Spleen (tissue), 11 donors: ENCODE results near the gene SLC16A2. TPM values are rescaled to one million over a fixed set of nuclear protein-coding genes. Genes with fewer than 3 reads are reported as not detected.

Experiments used
- DNase-seq: peaks from one replicate; pipeline ENCODE4 v3.0.0-alpha.2; 2020
- H3K27ac ChIP-seq, 8 donors: fragments of 200-600 bp; sonication (generic) in 7 of 8; 1 replicate in 4 of 8; 2 replicates in 4 of 8; pipeline versions ENCODE4 v1.5.0 to v1.8.0; 2016 to 2021; ENCODE audit warnings: inconsistent platforms in 4 of 8, mild to moderate bottlenecking in 4 of 8, moderate library complexity in 1 of 8
- H3K27me3 ChIP-seq, 7 donors: fragments of 200-600 bp; sonication (generic) in 6 of 7; replicated peaks in 1 of 7; 1 replicate in 4 of 7; 2 replicates in 3 of 7; pipeline versions ENCODE4 v1.5.0 to v1.8.0; 2016 to 2021; ENCODE audit warnings: inconsistent platforms in 3 of 7, mild to moderate bottlenecking in 1 of 7
- H3K36me3 ChIP-seq, 6 donors: fragments of 200-600 bp; sonication (generic) in 5 of 6; 1 replicate in 4 of 6; 2 replicates in 2 of 6; pipeline versions ENCODE4 v1.5.0 to v1.8.0; 2016 to 2021; ENCODE audit warnings: inconsistent platforms in 2 of 6
- H3K4me1 ChIP-seq, 6 donors: fragments of 200-600 bp; sonication (generic) in 5 of 6; 1 replicate in 3 of 6; 2 replicates in 3 of 6; pipeline versions ENCODE4 v1.5.0 to v1.8.0; 2016 to 2021; ENCODE audit warnings: inconsistent platforms in 3 of 6
- H3K4me3 ChIP-seq, 8 donors: fragments of 200-600 bp; sonication (generic) in 7 of 8; 1 replicate in 4 of 8; 2 replicates in 4 of 8; pipeline versions ENCODE4 v1.5.0 to v1.8.0; 2016 to 2021; ENCODE audit warnings: inconsistent platforms in 4 of 8, mild to moderate bottlenecking in 4 of 8, moderate library complexity in 2 of 8
- H3K9me3 ChIP-seq, 8 donors: fragments of 200-600 bp; sonication (generic) in 7 of 8; 1 replicate in 4 of 8; 2 replicates in 4 of 8; pipeline versions ENCODE4 v1.5.0 to v1.8.0; 2016 to 2021; ENCODE audit warnings: inconsistent platforms in 4 of 8
- POLR2A ChIP-seq, 3 donors: fragments of 450-650 bp; IDR thresholded peaks; one replicate each; pipeline ENCODE4 v1.5.1; 2017; ENCODE audit warnings: antibody characterized with exemption in 3 of 3, mild to moderate bottlenecking in 1 of 3
- POLR2AphosphoS5 ChIP-seq, 3 donors: sonication (generic); formaldehyde crosslinking; IDR thresholded peaks; one replicate each; pipeline ENCODE4 v1.5.1; 2017; ENCODE audit warnings: antibody characterized with exemption in 3 of 3
- WGBS, 5 donors: extraction: QIAGEN DNeasy Blood & Tissue Kit in 3 of 5; methylation state at CpG; one replicate each; pipeline versions ENCODE4 v1.1.5 to v1.1.7; 2013 to 2018; 5-methylcytosine and 5-hydroxymethylcytosine counted together
- intact Hi-C: fragments of 100-400 bp; cut with DNase I; formaldehyde crosslinking; loops from one replicate; pipeline ENCODE4 v1.15.0; 2023; ENCODE audit warnings: low total_unique reads
- polyA plus RNA-seq, 3 donors: library from polyadenylated mRNA; stranded (reverse); fragments of 200-250 nt; gene quantifications; one replicate each; pipeline ENCODE4 v1.2.1, GENCODE V29; 2013
- total RNA-seq, 7 donors: library from RNA; depleted of rRNA in 3 of 7; stranded (reverse); fragments of >200 nt in 3 of 7; fragmentation: NEBNext Ultra II Directional in 4 of 7; extraction: Animal tissue kit (Norgen Biotek cat#: 25700) in 4 of 7; gene quantifications; one replicate each; pipeline versions ENCODE4 v1.1.0 to v1.2.1, GENCODE V29; 2016 to 2021
- TF ChIP-seq, protein P1 (sequence below), 11 experiments: fragments of 200-600 bp in 7 of 11; fragments of 450-650 bp in 4 of 11; sonication (generic) in 4 of 11; IDR thresholded peaks in 8 of 11; conservative IDR thresholded peaks in 3 of 11; 1 replicate in 7 of 11; 2 replicates in 4 of 11; pipeline versions ENCODE4 v1.4.0 to v1.8.0; 2016 to 2021; ENCODE audit warnings: antibody characterized with exemption in 11 of 11, inconsistent platforms in 4 of 11, mild to moderate bottlenecking in 1 of 11
- donor health status: healthy with polysubstance abuse.
- donor health status: DM: no; HTN: no; CAD: no; lungs with moderate emphysema.
- donor health status: DM: no; HTN: no; CAD: no.
- donor health status: Bipolar disorder and iron deficiency.
- donor health status: healthy.
- donor health status: DM: no; HTN: no; CAD: no.
- donor health status: DM: yes; HTN: yes; CAD: no.

The SLC16A2 gene
- total and polyA plus RNA-seq, 10 donors: 0.41 to 4.4 (median 3.1) TPM

DNA sequence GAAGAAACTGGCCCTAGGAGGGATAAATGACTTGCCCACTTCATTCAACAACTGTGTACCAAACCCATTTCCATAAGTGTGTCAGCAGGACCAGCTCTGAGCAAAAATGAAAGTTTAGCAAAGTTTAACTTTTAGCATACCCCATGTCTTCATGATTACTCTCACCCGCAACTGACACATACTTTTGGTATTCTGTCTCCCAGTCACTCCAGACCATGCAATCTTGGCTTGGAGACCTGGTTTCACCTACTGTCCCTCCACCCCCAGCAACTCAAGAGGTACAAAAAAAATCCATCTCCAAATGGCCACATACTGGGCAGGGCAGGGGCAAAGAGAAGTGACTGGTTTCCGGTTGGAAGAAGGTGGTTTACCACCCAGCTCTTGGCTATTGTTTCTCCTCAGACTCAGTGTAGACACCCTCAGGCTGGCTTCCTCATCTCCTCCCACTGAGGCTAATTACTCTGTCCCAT, 113.3 kb downstream of the SLC16A2 start:
- intact Hi-C loops: no loop called here
- H3K27ac ChIP-seq: peak overlapping the region in 2 of 8 donors; percentile 82 to 83

DNA sequence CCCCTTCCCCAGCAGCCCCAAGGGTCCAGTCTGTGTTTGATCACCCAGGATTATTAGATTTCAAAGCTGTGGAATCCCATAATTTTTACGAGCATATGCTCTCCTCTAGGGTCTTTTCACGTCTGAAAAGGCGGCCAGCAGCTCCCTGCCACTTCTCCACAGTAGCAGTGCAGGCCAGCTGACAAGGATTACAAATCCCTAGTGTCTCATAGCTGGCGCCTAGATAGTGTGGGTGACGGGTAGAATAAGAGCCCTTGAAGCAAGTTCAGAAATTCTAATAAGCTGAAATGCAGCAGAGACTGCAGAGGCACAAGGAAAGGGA, 113.8 kb downstream of the SLC16A2 start:
- WGBS, 5 donors: 31 to 57% (median 34%) methylated on average over 5 of the region's 5 CpGs
- TF ChIP-seq, protein P1, sequence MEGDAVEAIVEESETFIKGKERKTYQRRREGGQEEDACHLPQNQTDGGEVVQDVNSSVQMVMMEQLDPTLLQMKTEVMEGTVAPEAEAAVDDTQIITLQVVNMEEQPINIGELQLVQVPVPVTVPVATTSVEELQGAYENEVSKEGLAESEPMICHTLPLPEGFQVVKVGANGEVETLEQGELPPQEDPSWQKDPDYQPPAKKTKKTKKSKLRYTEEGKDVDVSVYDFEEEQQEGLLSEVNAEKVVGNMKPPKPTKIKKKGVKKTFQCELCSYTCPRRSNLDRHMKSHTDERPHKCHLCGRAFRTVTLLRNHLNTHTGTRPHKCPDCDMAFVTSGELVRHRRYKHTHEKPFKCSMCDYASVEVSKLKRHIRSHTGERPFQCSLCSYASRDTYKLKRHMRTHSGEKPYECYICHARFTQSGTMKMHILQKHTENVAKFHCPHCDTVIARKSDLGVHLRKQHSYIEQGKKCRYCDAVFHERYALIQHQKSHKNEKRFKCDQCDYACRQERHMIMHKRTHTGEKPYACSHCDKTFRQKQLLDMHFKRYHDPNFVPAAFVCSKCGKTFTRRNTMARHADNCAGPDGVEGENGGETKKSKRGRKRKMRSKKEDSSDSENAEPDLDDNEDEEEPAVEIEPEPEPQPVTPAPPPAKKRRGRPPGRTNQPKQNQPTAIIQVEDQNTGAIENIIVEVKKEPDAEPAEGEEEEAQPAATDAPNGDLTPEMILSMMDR (IDR thresholded peaks at IDR 0.05 in 8 of 11, conservative IDR thresholded peaks at IDR 0.05 in 3 of 11): no peak
- TF ChIP-seq POLR2A (IDR thresholded peaks at IDR 0.05) (no peak), POLR2AphosphoS5 (IDR thresholded peaks at IDR 0.05) (no peak)
- H3K36me3 ChIP-seq: no peaks in the 10 kb centered on the region
- H3K4me1 ChIP-seq: peaks cover 0 to 17% (median 7%) of the 10 kb centered on the region in 6 donors
- H3K27me3 ChIP-seq: peaks cover 0 to 6% (median 0%) of the 10 kb centered on the region in 7 donors
- H3K27ac ChIP-seq: peak overlapping the region in 7 of 8 donors; percentile 68 to 83 (median 79)
- no peaks in the 10 kb centered on the region for H3K9me3 ChIP-seq
- intact Hi-C loops: no loop called here
- no peak for DNase-seq
- peak overlapping the region in 4 of 8 donors; percentile 41 to 76 (median 56) for H3K4me3 ChIP-seq

More for the DNA sequence above, 113.3 kb downstream of the SLC16A2 start:
- no peak for DNase-seq
- no peak overlapping the region for H3K4me3 ChIP-seq
- peaks cover 0 to 17% (median 7%) of the 10 kb centered on the region in 6 donors for H3K4me1 ChIP-seq
- H3K36me3 ChIP-seq: no peaks in the 10 kb centered on the region
- H3K9me3 ChIP-seq: no peaks in the 10 kb centered on the region
- H3K27me3 ChIP-seq: peaks cover 0 to 6% (median 0%) of the 10 kb centered on the region in 7 donors
- TF ChIP-seq, protein P1 (IDR thresholded peaks at IDR 0.05 in 8 of 11, conservative IDR thresholded peaks at IDR 0.05 in 3 of 11): no peak
- no peak for TF ChIP-seq POLR2A (IDR thresholded peaks at IDR 0.05)
- TF ChIP-seq POLR2AphosphoS5 (IDR thresholded peaks at IDR 0.05): no peak
- 58 to 77% (median 71%) methylated on average over 2 of the region's 2 CpGs for WGBS, 5 donors

DNA sequence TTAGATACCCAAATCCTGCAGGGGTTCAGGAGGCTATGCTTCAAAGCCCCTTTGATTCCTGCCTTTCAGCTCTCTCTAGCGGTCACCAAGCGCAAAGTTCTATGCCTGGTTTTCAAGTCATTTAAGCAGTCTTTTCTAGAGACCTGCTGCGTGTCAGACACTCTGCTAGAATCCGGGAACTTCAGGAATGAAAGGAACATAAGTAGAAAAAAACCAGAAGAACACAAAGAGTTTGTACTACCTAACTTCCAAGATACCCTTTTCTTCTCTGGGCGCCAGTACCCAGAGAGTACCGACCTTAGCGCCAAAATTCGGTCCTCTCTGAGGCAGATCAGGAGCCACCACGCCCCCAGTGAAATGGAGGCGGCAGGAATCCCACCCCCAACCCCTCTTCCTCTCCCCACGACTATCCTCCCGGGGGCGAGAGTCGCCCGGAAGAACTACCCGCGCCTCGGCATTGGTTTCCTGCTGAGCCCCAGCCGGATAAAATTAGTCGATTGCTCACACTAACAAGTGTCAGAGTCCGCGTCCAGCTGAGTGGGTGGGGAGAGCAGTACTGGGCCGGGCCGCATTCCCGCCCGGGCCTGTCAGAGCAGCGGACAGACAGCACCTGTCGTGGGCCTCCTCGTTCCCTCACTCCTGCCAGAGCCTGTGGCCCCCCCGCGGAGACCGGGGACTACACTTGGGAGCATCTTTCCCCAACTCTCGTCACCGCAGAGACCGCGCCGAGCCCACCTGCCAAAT, 114.3 kb downstream of the SLC16A2 start:
- Histone ChIP-seq H3K4me3 (peak overlapping the region; percentile 23 to 76 (median 50)), H3K9me3 (no peaks in the 10 kb centered on the region), H3K4me1 (peaks cover 0 to 17% (median 7%) of the 10 kb centered on the region in 6 donors), H3K36me3 (no peaks in the 10 kb centered on the region), H3K27ac (peak overlapping the region; percentile 49 to 83 (median 78)), H3K27me3 (peaks cover 0 to 6% (median 0%) of the 10 kb centered on the region in 7 donors)
- DNase-seq: peak; percentile 83
- TF ChIP-seq, protein P1 (IDR thresholded peaks at IDR 0.05 in 8 of 11, conservative IDR thresholded peaks at IDR 0.05 in 3 of 11): peak in 1 of 11 experiments; percentile 15
- TF ChIP-seq POLR2A (IDR thresholded peaks at IDR 0.05) (no peak), POLR2AphosphoS5 (IDR thresholded peaks at IDR 0.05) (peak in 1 of 3 donors; percentile 29)
- 1 to 35% (median 5%) methylated on average over 18 to 37 of the region's 37 CpGs for WGBS, 5 donors
- intact Hi-C loops: no loop called here

DNA sequence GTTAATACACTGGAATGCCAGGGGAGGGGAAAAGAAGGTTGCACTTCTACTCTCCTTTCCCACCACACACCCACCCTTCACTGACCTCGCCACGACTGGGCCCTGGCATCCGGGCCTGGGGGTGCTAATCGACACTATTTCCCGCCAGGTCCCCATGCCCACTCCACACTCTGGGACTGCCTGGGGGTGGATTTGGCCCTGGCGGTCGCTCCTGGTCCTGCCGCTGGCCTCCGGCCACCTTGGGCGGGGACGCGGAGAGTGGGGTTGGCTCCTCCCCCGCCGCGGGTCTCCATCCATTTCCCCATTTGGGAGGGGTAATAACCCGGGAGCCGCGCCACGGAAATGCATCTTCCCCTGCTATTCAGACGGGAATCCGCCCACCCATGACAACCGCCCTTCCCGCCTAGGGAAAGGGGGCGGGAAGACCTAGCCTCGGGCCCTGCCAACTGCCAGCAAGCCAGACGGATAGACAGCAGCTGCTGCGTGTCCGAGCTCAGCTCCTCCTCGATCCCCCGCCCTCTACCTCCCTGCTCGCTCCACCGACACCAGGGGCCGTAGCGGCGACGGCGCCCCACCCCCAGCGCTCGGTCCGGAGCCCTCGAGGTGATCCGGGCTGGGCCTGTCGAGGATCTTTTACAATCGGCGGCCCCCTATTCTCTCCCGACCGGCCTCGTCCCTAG, 115.0 kb downstream of the SLC16A2 start:
- Histone ChIP-seq H3K4me3 (peak overlapping the region; percentile 23 to 76 (median 50)), H3K36me3 (no peaks in the 10 kb centered on the region), H3K9me3 (no peaks in the 10 kb centered on the region), H3K4me1 (peaks cover 0 to 17% (median 7%) of the 10 kb centered on the region in 6 donors), H3K27ac (peak overlapping the region; percentile 49 to 83 (median 78)), H3K27me3 (peaks cover 0 to 6% (median 0%) of the 10 kb centered on the region in 7 donors)
- peak in 2 of 3 donors; percentile 71 to 72 for TF ChIP-seq POLR2AphosphoS5 (IDR thresholded peaks at IDR 0.05)
- no peak for TF ChIP-seq POLR2A (IDR thresholded peaks at IDR 0.05)
- TF ChIP-seq, protein P1 (IDR thresholded peaks at IDR 0.05 in 8 of 11, conservative IDR thresholded peaks at IDR 0.05 in 3 of 11): peak in 7 of 11 experiments; percentile 8 to 55 (median 49)
- WGBS, 5 donors: 0 to 32% (median 11%) methylated on average over 37 to 48 of the region's 48 CpGs; no CpG with 5 or more reads in 1 of the 5 donors
- intact Hi-C loops: no loop called here
- DNase-seq: peak; percentile 88
